Stimulated activated CD8-positive, alpha-beta memory T cell treated with anti-CD3 and anti-CD28 coated beads, Interleukin-7, amount 100 ng/mL, for 48 hours (primary cell): ENCODE data around the gene JAZF1.

Experiments
- DNase-seq, 2 donors: peaks; one replicate each; pipeline ENCODE4 v3.0.0-alpha.2; 2020; ENCODE audit warnings: low read depth in 1 of 2; ENCODE audit errors: extremely low read depth in 1 of 2

Gene JAZF1

DNA sequence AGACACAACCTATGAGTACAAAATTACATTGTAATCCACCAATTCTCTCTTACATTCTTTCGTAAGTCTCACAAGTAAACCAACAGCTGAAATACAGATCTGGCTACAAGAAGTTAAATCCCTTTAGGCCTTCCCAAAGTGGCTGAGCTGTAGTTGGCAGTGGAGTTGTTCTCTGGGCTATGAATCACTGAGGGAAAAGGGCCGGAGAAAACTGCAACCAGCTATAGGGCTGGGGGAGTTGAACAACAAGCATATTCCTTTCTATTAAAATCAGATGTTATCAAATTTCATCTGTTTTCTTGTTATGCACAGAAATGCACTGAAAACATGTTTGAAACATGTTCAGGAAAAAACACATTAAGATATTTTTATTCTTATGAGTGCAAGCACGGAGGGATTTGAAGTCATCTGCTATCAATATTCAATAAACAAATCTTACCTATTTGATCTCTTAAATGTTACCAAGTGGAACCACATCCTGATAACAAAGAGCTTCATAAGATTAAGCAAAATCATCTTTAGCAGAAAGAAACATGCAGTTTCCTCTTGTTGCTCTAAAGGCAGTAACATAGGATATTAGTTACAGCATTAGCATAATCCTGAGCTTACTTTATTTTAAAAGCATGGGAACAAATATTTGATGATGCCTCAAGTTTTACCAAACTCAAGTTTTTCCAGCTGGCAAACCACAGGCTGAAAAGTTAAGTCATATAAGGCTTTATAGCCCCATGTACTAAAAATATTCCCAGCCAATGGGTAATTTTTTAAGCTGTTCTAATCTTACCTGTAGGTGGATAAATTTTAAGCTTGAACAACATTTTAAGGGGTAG is 227.9 kb downstream of the JAZF1 start:
- no peak for DNase-seq

DNA sequence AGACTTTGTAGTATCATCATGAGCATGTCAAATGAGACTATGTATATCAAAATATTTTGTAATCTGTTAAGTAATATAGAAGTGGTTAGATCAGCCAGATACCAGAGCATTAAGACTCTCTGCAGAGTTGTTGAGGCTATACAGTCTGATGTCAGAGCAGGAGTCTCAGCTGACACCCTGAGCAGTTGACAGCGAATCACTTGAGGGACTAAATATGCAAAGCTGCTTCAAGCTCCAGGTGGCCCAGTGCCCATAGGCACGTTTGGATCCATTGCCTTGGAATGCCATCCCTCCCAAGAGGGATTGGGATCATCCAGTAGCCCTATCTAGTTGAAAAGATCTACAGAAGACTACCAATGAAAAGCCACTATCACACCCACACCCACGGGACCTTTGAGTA is 230.5 kb downstream of the JAZF1 start:
- no peak for DNase-seq

DNA sequence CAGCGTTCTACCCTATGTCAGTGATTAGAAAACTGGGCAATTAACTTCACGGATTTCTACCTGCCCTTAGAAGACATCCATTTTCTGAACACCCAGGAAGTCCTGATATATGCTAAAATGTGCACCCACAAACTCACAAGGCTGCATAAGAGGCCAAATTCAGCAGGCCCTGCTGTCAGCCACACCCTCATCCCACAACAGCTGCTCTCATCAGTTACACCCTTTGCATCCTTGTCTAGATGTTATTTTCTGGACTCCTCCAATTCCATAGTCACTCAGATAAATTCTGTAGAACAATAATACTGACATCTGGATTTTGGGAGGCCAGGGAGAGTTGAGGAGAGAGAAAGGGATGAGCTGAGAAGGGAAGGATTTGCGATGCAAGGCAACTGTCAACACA is 231.7 kb downstream of the JAZF1 start:
- DNase-seq, result no peak

DNA sequence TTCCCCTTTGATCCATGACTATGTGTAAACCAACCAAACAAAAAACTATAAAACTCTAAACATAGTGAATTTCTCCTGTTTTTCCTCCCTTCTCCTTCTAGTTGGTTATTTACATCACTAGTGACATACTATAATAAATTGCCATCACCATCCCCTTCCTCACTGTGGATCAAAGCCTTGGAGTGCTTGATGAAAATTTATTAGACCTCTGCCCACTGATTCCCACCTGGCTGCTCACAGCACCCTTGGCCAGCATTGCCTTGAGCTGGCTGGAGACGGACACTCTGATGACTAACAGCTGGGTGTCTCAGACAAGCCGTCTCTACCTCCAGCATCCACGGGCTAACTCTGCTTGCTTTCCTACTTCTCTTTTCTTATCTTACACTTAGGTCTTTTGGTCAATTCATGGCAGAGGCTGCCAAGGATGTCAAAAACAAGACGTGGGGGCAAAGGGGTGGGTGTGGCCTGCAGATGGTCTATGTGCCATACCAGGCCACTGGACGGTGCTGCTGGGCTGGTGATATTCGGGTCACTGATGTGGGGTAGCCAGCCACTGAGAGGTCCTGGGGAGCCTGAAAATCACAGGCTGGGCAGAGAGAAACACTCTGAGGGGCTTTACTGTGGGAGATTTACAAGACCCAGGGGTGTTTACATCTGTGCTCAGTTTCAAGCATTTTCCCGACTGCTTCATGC is 232.9 kb downstream of the JAZF1 start:
- DNase-seq, result no peak

DNA sequence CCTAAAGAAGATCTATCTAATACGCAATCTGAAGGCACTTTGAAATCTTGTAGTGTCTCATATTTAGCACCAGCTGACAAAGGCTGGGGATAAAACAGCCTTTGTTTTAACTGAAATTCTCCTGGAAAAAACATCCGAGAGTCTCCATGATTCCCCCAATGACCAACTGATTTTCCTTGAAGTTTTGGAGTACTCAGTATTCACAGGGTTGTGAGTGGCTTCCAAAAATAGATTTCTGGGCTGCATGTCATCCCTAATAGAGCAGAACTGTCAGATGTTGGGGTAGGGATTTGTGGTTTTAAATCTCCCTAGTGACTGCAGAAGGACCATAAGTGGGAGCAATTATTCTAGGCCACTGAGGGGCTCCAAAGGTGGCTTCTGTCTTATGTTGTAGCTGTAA is 234.2 kb downstream of the JAZF1 start:
- DNase-seq, result no peak

DNA sequence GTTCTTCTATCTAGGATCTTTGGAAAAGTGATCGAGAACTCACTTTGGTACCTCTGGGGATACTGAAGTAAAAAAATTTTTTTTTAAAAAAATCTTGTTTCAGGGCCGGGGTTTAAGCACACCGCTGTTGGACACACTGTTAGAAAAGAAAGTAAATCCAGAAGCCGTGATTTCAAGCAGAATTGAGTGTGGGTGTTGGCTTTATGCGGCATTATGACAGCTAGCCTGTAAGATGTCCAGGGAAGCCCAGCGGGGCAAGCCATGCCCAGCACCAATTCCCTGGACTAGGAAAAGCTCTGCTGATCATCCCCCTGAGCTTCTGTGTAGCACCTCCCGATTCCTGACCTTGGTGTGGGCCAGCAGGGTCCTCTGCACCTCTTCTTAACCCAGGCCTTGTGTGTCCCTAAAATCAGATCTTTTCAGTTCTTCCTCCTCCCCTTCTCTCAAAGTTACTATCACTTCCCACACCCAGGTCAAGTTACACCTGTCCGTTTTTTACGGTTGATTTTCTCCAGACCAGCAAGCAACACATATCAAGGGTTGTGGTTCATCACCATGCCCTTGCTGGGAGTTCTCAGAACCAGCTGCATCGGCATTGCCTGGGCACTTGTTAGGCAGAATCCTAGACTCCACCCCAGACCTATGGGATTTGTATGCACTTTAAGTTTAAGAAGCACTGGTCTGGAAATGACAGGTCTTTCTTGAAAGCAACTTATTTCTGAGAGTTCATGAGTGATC is 235.4 kb downstream of the JAZF1 start:
- no peak for DNase-seq

DNA sequence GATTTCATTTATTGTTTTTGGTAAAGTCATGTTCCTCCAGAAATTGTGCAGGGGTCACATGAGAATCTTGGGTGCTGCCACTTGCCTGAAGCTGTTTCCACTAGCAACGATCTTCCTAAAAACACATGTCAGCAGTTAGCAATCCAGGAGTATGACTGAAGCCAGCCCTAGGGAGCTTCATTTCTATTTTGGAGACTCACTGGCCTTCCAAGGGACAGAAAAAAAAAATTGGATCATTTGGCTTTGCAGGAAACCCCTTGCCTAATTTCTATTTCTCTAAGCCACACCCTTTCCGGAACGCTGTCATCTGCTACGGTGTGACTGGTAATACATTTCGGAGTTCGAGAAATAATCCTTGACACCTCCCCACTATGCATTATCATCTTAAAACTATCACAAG is 236.0 kb downstream of the JAZF1 start:
- no peak for DNase-seq

DNA sequence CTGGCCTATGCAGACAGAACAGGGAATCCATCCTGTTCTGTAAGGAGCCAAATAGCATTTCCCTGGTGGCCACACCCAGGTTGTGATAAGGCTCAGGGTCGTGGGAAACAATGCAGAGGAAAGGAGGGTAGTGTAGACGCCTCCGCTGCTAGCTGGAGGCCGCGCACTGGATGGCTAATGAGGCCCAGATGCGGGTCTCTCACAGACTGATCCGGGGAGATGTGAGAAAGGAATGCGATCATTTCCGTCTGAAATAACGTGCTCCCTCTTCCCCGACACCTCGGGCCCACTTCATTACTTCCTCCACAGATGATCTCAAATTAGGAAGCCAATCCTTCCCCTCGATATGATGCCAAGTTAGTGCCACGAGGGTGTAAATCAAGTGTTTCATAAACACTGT is 237.4 kb downstream of the JAZF1 start:
- DNase-seq, result no peak

DNA sequence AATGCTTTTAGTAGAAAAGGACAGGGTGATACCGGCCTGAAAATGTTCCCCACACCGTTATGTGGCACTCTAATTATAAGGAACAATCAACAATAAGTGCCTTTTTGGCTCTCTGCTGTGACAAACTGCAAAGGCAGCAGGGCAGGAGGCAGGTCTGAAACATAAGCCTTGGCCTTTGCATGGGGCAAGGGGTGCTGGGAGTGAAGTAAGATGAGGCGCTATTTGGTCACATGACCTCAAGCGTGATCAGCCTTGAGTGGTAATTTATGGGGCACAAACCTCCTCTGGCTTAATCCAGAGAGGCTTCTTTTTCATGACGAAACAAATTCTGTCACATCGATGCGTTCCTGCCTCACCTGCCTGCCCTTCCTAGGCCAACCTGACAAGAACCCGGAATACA is 237.9 kb downstream of the JAZF1 start:
- no peak for DNase-seq

DNA sequence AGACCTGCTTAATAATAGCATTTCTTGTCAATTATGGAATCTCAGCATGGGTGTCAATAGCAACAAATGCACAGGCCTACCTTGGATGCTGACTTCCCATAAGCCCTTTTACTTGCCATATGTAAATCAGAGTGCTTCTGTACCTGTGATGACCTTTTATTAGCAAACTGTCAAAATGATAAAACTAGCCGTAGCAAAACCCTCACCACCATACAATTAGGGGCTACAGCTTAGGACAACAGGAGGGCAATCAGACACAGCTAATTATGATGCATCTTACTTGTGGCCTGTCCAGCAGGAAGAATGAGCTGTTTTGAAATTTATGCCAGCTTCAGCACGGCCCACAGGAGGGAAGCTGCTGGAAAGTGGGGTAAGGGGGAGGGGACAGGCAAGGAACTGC is 239.1 kb downstream of the JAZF1 start:
- DNase-seq, result no peak

DNA sequence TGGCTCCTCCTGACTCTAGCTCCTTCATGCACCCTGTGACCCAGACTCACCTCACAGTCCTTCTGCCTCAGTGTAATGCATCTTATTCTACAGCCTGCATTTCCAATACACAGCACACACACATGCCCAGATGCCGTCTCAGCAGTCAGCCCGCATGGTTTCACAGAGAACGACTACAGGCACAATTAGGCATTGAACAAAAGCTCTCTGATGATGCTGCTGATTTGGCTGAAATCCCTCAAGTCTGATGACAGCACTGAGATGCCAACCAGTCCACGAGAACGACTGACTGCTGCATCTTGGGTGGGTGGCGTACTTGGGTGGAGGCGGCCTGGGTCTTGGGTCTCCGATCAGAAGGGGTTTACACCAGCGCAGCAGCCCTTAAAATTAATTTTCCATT is 240.3 kb downstream of the JAZF1 start:
- DNase-seq, result no peak

DNA sequence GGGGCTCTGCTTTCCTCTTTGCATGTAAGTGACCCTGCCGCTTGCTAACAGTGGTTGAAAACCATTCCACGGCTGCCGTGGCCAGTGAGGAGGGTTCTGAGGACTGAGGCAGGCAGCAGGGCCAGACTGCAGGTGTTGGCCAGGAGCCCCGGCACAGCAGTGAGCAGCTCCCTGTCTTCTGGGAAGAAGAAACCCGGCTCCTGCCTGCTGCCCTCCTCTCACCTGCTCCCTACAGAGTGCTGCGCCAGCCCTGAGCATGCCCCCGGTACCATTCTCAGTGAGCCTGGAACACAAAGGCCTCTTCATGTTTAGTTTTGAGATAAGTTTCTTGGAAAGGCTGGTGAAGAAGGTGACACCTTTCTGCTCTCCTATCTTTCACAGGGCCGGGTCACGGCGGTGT is 240.7 kb downstream of the JAZF1 start:
- no peak for DNase-seq

DNA sequence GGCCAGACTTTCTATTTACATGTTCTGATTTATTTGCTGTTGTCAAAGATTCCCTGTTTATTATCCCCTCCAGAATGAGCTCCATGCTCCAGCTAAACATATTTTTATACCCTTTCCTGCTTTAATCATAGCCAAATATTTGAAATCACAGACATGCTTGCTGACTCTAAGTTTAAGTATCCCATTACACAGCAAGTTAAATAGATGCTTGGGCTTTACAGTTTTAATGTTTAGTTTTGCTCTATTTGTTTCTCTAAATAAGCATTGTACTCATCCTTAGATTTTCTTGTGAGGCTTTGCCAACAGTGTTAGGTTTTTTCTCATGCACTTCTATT is 243.9 kb downstream of the JAZF1 start:
- no peak for DNase-seq

DNA sequence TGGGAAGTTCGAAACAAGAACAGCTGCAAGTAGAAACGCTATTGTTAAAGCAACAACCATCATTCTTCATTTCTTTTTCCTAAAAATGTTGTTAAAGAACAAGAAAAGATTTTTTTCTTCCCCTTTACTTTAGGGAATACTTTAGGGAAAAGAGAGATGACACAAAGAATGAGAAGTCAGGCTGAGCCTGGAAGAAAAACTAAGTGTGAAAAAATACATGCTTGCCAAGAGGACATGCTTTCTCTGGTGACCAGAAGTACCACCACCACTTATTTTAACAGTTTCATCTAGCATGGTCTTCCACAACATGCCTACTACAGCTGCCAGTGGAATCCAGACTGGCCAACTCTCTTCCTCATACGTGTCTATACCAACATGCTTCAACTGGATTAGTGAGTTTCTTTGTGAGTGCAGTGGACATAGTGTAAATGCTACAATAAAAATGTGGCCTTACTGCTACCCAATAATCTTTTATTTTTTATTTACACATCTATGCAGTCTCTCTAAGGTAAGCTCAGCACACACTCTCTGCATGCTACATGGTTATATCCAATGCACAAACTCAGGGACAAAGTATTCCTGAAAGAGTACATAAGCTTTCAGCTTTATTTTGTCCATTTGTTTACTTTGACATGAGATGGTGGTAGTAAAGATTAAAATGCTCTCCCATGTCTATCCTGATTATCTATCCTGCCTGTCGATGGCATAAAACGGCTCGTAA is 244.4 kb downstream of the JAZF1 start:
- DNase-seq, result no peak

DNA sequence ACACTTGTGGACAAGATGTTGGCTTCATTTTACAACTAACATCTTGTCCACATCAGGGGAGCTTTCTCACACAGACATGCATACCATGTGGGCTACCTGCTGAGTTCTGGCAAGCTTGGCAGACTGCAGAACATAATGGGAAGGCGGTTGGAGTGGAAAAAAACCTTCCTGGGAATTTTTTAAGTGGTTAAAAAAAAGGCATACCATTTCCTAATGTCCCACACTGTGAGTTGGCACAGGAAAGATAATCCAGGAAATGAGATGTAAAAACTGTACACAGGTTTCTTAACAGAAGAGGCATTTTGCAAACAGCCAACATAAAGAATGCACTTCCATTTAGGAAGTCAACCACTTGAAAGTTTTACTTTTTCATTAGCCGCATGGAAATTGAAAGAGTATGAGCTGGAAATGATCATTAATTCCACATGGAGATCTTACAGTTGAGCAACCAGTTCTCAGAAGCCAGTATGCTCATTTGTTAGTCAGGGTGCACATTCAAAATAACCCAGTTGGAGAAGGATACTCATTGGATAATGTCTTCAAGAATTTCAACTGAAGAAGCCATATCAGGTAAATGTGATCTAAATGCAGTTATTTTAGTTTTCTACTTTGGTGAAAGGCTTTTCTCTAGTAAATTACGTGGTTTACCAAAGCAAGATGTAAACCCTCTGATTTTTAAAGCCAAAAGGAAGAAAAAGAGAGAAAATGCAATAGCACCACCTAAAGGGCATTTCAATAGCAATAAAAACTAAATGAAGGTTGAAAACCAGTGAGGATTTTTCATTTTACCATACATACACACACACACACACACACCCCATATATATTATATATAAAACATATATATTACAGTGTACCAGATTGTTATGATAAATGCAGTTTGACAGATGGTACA is 246.7 kb downstream of the JAZF1 start:
- no peak for DNase-seq

DNA sequence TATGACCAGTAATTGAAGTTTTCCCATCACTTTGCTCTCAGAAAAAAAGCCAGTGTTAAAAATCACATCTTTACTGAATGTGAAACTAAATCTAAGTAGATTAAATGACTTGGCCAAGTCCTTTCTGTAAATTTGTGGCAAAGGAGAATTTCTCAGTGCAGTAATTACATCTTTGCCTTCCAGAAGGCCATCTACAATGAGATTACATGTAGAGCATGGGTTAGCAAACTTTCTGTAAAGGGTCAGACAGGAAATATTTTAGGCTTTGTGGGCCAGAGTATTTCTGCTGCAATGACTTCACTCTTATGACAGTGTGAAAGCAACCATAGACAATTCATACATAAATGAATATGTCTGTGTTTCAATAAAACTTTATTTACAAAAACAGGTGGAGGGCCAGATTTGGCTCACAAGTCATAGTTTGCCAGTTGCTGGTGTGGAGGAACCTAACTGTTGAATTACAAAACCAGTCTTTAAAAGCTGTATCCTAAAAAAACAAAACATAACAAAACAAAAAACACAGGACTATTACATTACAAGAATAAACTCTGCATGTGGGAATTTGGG is 249.6 kb downstream of the JAZF1 start:
- no peak for DNase-seq

DNA sequence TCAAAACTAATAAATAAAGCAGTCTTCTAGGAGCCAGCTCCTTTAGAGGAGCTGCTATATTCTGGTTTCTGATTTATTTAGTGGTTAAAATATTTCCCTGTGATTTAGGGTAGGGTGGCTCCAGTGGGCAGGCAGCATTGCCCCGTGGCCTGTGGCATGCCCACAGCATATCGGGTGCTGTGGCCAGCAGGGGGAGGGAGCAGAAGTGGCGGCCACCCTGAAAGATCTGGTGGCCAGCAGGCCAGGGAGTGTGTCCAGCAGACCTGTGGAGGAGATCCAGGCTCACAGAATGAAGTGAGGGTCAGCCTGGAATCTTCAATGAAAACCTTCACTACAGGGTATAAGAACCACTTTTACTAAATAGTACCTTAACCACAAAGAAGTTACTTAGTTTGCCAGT is 251.5 kb downstream of the JAZF1 start:
- DNase-seq, result no peak

DNA sequence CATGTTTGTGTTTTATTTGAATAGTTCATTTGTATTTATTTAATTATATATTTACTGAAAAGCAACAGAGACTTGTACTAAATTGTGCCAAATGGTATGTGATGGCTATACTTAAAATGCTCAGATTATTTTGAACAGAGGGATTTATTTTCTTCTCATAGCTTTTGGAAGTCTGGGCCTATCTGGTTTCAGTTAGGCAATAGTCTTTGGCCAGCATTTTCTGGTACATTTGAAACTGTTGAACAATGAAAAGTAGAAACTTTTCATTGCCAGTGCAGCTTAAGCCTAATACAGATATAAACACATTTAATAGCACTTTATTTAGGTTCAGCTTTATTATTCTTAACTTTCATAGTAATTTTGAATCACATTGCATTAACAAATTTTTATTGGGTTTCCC is 252.6 kb downstream of the JAZF1 start:
- no peak for DNase-seq

DNA sequence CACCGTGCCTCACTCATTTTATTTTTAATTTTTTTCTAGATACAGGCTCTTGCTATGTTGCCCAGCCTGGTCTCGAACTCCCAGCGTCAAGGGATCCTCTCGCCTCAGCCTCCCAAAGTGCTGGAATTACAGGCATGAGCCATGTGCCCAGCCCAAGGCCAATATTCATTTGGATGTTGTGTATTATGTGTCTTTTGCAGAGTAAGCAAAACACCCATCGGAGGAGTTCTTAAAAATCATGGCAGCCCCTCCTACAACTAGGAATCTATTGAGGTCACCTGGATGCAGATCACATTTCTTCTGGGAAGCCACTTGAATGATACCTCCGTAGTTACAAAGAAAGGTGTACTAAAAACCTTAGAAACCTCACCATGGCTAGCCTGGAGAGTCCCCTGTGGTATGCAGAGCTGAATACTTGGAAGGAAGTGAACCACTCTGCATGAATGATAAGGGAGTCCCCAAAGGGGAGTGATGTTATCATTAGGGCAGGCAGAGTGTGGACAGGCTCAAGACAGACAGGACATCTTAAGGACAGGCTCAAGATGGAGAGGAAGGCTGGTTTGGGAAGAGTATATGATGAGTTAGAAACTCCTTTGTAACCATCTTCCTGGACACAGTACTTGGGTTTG is 254.9 kb downstream of the JAZF1 start:
- no peak for DNase-seq

DNA sequence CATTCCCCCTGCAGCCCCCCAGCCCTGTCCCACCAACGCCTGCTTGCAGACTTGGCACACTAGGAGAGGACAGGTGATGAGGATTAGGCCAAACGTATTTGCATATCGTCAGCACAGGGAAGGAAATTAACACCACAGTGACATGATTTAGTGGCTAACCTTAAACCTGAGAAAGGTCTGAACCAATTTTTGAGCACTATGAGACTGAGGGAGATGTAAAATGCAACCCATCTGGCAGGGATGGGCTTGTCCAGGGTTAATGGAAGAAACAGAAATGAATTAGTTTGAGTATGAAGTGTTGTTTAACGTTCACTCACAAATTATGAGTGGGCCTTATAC is 257.0 kb downstream of the JAZF1 start:
- no peak for DNase-seq
